22Rv1 (cell line): ENCODE data around the gene TOM1L1.

Experiments used
- ZFX ChIP-seq: fragments of 450-650 bp; IDR thresholded peaks from 2 replicates; pipeline ENCODE4 v1.6.1; 2017; ENCODE audit warnings: antibody characterized with exemption, borderline replicate concordance
- TF ChIP-seq, protein P1 (sequence below): fragments of 450-650 bp; IDR thresholded peaks from 2 replicates; pipeline ENCODE4 v1.5.1; 2017; ENCODE audit warnings: mild to moderate bottlenecking

DNA sequence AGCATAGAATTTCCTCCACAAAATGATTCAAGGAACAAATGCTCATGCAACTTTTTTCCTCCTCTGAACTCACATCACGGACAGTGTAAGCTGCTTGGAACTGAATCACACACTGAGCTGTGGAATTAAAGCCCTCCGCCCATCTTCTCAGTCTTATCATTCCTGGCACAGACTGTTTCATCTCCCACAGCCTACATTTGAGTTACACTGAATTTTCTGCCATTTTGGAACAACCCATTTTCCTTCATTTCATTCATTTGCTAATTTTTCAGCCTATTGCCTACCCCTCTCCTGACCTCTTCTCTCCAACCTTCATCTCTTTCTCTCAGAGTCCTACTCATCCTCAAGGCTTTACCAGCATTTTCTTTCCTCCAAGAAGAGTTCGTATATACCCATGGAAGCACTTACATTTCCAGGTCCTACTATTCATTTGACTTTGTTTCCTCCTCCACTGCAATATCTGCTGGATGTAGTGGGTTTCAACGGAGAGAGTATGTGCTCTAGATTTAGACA is 39.1 kb upstream of the TOM1L1 start:
- TF ChIP-seq, protein P1, sequence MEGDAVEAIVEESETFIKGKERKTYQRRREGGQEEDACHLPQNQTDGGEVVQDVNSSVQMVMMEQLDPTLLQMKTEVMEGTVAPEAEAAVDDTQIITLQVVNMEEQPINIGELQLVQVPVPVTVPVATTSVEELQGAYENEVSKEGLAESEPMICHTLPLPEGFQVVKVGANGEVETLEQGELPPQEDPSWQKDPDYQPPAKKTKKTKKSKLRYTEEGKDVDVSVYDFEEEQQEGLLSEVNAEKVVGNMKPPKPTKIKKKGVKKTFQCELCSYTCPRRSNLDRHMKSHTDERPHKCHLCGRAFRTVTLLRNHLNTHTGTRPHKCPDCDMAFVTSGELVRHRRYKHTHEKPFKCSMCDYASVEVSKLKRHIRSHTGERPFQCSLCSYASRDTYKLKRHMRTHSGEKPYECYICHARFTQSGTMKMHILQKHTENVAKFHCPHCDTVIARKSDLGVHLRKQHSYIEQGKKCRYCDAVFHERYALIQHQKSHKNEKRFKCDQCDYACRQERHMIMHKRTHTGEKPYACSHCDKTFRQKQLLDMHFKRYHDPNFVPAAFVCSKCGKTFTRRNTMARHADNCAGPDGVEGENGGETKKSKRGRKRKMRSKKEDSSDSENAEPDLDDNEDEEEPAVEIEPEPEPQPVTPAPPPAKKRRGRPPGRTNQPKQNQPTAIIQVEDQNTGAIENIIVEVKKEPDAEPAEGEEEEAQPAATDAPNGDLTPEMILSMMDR, result no peak
- TF ChIP-seq ZFX, result no peak
